Esophagus mucosa (tissue), 1 donor: ENCODE measurements around the gene LEKR1. TPM values are rescaled to one million over a fixed set of nuclear protein-coding genes. Genes with fewer than 3 reads are reported as not detected.

ENCODE experiments used
- ATAC-seq: fragments of 200-7000 bp; cut with Tn5 transposase; one replicate; pipeline ENCODE4 v1.9.1; 2020
- total RNA-seq: library from RNA; stranded (reverse); gene quantifications from one replicate; pipeline ENCODE4 v1.2.4, GENCODE V29; 2023
- donor health status: DM: yes; HTN: yes; CAD: no.

The LEKR1 gene
- total RNA-seq, 1 donor from 2014 or later = 1.2 TPM

GRCh38 chr3:157063926-157064325 is 237.8 kb downstream of the LEKR1 start:
- ATAC-seq = no peak

- no peak for ATAC-seq
Measured at GRCh38 chr3:157064402-157064801, 238.2 kb downstream of the LEKR1 start.

GRCh38 chr3:157065201-157065600 is 239.0 kb downstream of the LEKR1 start:
- ATAC-seq = no peak

GRCh38 chr3:157066335-157067098 is 240.4 kb downstream of the LEKR1 start:
- ATAC-seq = no peak

GRCh38 chr3:157067114-157067513 is 241.0 kb downstream of the LEKR1 start:
- ATAC-seq = no peak

GRCh38 chr3:157069406-157069805 is 243.3 kb downstream of the LEKR1 start:
- no peak for ATAC-seq

- no peak for ATAC-seq
Measured at GRCh38 chr3:157069846-157070677, 243.9 kb downstream of the LEKR1 start.

- ATAC-seq = no peak
Measured at GRCh38 chr3:157070678-157070999, 244.5 kb downstream of the LEKR1 start.

- ATAC-seq = no peak
Measured at GRCh38 chr3:157071744-157072525, 245.8 kb downstream of the LEKR1 start.

- ATAC-seq = no peak
Measured at GRCh38 chr3:157073810-157074209, 247.7 kb downstream of the LEKR1 start.

GRCh38 chr3:157074490-157074889 is 248.3 kb downstream of the LEKR1 start:
- no peak for ATAC-seq

GRCh38 chr3:157074981-157075380 is 248.8 kb downstream of the LEKR1 start:
- no peak for ATAC-seq

GRCh38 chr3:157075693-157076420 is 249.7 kb downstream of the LEKR1 start:
- peak; percentile 28 for ATAC-seq

GRCh38 chr3:157077565-157077991 is 251.4 kb downstream of the LEKR1 start:
- no peak for ATAC-seq

- no peak for ATAC-seq
Measured at GRCh38 chr3:157078131-157078810, 252.1 kb downstream of the LEKR1 start.

- no peak for ATAC-seq
Measured at GRCh38 chr3:157078811-157079185, 252.6 kb downstream of the LEKR1 start.

- ATAC-seq = no peak
Measured at GRCh38 chr3:157079676-157080369, 253.7 kb downstream of the LEKR1 start.

- peak; percentile 92 for ATAC-seq
Measured at GRCh38 chr3:157081626-157082210, 255.6 kb downstream of the LEKR1 start.

- peak; percentile 76 for ATAC-seq
Measured at GRCh38 chr3:157082305-157082982, 256.3 kb downstream of the LEKR1 start.

GRCh38 chr3:157083824-157084223 is 257.7 kb downstream of the LEKR1 start:
- ATAC-seq = no peak
